Activated CD4-positive, alpha-beta T cell treated with anti-CD3 and anti-CD28 coated beads, Interleukin-2, Interleukin-6, amounts not matched to agents 100 ng/mL and 50 ng/mL, durations not matched to agents 16 hours and 8 hours (primary cell): ENCODE measurements around the gene TNK2.
"Not testable (repeated sequence)": the region's sequence is repeated elsewhere in the genome, so short reads cannot be mapped to it uniquely, and the experiment has no call there.

Experiments
- DNase-seq: peaks from one replicate; pipeline ENCODE4 v3.0.0-alpha.2; 2020

The TNK2 gene

GRCh38 chr3:195916291-195916690, 7.9 kb upstream of the TNK2 start:
- no peak for DNase-seq

GRCh38 chr3:195914648-195915473, 6.5 kb upstream of the TNK2 start:
- DNase-seq, result peak; percentile 97

GRCh38 chr3:195914146-195914545, 5.8 kb upstream of the TNK2 start:
- not testable (repeated sequence) for DNase-seq

DNA sequence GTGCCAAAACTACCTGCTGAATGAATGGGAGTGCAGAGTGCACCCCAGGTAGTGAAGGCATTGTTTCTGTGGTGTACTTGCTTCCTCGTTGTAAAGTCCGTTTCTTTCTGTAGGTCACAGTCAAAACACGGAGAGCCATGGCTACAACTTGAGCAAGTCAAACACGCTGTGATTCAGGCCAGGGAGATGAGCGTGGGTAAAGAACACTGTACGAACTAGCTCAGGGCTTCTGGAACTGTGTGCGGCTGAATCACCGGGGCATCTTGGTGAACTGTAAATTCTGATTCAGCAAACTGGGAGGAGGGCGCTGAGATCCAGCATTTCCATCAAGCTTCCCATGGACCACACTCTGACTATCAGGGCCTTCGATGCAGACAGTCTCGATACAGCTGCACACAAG, 5.0 kb upstream of the TNK2 start:
- DNase-seq, result no peak

DNA sequence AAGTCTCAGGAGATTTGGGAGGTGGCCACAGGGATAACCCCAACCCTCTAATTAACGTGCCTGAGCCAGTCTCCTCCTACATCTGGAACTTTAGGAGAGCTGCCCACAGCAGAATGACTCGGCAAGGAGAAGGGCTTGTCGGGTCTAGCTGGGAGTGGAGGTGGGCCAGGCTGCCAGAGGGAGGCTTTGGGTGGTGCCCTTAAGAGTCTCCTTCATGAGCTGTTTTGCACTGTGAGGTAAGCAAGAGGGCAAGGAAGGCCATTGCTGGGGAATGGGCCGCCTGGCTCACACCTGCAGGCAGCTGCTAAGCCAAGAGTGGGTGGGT, 3.6 kb upstream of the TNK2 start:
- DNase-seq, result no peak

DNA sequence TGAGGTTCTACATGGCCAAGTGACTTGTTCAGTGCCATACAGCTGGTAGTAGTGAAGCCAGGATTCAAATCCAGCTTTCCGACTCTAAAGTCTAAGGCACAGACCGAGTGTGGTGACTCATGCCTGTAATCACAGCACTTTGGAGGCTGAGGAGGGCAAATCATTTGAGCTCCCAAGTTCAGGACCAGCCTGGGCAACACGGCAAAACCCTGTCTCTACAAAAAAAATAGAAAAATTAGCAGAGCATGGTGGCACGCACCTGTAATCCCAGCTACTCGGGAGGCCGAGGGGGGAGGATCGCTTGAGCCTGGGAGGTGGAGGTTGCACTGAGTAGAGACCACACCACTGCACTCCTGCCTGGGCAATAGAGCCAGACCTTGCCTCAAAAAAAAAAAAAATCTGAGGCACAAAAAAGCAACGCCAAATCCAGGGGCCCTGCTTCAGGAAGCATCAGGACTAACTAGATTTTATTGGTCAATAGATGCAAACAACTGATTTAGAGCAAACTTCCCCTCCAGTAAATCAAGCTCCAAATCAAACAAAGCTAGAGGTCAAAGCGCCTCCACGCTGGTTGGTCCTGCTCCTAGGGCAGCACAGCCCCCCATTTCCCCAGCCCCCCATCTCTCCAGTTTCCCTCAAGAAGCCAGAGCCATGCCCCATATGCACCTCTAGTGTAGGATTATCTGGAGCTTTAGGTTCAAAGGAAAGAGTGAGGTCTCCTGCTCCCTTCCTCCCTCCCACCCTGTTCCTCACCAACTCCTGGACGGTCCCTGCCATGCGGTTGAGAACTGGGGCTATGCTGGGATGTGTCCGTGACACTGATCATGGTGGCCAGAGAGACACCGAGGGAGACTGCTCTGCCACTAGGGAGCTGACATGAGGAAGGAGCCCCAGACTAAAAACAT, 2.9 kb upstream of the TNK2 start:
- DNase-seq, result no peak

GRCh38 chr3:195910499-195910845, 2.1 kb upstream of the TNK2 start:
- DNase-seq, result no peak

DNA sequence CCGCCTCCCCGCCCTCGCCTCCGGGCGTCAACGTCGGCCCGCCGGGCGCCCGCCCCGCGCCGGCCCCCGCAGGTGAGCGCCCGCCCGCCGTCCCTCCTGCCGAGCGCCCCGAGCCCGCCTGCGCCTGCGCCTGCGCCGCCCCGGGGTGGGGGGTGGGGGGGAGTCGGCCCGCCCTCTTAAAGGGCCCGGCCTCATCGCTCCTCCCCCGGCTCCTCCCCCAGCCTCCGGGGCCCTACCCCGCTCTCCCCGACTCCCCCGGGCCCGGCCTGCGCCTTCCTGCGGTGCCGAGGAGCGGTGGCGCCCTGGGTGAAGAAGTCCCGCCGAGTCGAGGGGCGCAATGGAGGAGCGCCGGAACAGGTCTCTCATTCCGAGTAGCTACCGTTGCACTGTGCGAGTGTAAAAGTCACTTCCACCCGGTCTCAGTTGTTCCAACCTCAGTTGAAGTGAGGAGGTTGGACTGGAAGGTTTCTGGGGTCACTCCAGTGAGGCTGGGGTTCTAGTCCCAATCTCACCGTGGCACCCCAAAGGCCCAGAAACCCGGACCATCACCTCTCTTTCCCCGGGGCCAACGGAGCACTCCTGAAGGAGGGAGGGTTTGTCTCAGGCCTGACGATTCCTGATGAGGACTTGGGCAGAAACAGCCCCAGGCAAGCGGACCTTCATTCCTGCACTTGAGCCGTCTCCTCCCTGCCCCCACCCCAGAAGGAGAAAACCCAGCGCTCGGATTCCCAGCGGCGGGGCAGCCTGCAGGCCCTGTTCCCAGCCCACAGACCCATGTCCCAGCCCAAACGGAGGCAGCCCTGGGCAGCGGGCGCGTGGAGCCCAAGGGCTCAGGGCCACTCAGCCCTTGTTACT, 1.5 kb upstream of the TNK2 start:
- peak; percentile 91 for DNase-seq

DNA sequence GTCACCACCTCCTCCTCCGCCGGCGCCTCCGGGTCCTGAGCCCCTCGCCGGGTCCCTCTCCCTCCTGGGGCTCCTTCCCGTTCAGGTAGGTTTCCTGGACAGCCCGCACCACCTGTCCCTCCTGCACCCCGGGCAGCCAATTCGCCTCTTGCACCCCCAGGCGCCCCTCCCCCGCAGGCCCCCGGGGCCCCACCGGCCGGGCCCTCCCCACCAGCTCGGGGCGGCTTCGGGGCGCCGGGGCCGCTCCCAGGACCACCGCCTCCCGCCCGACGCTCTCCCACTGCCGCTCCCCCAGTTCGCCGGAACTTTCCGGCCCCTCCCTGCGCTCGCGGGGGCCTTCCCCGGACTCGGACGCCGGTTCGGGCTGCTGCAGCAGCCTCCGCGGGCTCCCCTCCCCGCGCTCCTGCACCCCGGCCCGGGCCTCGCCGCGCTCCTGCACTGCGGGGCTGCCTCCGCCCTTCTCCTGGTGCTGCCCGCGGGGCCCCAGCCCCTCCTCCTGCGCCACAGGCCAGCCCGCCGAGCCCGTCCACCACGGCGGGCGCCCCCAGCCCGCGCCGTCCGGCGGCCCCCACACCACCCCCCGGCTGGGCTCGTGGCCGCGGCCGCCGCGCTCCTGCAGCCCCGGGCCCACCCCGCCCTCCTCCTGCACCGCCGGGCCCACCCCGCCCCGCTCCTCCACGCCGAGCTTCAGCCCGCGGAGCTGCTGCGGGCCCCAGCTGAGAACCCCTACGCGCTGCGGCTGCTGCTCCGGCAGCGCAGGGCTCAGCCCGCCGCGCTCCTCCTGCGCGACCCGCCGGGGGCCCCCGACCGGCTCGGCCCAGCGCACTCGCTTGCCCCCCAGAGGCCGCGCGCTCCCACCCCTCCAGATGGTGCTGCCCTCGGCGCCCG, 587 bp upstream of the TNK2 start:
- peak; percentile 31 for DNase-seq

GRCh38 chr3:195907684-195907933, 742 bp downstream of the TNK2 start:
- DNase-seq, result no peak

DNA sequence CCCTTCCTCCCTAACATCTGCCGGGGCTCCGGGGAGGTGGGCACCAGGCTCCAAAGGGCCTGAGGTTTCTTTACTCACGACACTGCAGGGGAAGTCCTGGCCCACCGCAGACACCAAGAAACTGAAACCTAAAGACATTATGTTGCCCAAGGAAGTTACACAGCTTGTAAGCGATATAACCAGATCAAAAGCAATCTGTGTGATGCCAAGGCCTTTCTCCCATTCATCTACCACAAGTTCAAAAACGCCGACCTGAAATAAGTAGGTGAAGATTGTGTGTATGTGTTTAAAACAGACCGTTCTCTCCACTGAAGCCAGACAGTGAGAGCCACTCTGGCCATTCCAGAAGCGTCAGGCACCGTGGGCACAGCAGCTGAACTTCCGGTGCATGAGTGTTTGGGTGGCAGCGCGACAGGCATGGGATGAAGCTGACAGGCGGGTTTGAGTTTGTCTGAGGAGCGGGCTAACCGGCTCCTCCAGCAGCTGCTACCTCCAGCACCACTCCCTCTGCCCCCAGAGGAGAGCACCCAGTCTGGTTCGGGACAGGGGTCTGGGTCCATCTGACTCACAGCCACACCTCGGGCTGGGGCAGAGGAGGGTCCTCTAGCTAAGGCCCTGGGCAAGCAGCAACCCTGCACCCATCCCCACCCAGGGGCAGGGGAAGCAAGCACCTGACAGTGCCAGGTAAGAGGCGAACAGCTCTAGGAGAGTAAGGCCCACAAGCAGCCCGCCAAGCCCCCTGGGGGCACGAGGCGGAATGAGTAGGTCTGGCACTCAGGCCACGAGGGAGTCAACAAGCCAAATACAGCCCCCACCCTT, 1.3 kb downstream of the TNK2 start:
- DNase-seq, result peak; percentile 80

DNA sequence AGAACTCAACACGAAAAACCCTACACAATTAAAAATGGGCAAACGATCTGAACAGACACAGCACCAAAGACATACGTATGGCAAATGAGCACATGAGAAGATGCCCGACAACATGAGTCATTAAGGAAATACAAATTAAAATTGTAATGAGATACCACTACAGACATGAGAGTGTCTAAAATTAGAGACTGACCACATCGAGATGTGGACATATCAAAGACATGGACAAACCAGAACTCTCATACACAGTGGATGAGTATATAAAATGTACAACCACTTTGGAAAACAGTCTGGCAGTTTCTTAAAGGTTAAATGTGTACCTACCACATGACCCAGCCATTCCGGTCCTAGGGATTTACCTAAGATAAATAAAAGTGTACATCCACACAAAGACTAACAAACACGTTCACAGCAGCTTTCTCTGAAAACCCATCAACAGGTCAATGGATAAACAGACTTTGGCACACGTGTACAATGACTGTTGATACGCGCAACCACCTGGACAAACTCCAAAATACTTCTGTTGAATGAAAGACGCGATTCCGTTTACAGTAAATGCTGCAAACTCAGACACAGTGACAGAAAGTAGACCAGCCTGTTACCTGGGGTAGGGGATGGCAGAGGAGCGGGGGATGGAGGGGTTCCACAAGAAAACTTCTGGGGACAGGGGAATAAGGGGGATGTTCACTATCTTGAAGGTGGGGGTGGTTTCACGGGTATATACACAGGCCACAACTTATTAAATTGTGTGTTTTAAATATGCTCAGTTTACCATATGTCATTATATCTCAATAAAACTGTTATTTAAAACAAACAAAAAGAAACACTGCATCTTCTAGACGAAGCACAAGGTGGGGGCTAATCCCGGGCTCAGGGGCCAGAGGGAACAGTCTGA, 2.1 kb downstream of the TNK2 start:
- DNase-seq, result peak; percentile 22

DNA sequence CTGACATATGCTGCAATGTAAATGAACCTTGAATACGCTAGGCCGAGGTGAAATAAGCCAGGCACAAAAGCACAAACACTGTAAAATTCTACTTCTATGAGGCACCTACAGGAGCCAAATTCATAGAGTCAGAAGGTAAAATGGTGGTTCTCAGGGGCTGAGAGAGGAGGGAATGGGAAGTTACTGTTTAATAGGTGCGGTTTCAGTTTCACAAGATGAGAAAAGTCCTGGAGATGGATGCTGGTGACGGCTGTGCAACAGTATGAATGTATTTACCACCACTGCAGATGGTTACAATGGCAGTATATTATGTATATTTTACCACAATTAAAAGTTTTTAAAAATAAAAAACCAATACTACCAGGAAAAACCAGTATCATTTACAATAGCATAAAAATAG, 4.0 kb downstream of the TNK2 start:
- DNase-seq, result no peak

- no peak for DNase-seq
Observed at GRCh38 chr3:195903950-195904290, 4.4 kb downstream of the TNK2 start.

- not testable (repeated sequence) for DNase-seq
Observed at GRCh38 chr3:195902634-195903033, 5.7 kb downstream of the TNK2 start.

- not testable (repeated sequence) for DNase-seq
Observed at GRCh38 chr3:195901836-195902585, 6.3 kb downstream of the TNK2 start.

GRCh38 chr3:195900436-195901355, 7.7 kb downstream of the TNK2 start:
- peak; percentile 68 for DNase-seq

DNA sequence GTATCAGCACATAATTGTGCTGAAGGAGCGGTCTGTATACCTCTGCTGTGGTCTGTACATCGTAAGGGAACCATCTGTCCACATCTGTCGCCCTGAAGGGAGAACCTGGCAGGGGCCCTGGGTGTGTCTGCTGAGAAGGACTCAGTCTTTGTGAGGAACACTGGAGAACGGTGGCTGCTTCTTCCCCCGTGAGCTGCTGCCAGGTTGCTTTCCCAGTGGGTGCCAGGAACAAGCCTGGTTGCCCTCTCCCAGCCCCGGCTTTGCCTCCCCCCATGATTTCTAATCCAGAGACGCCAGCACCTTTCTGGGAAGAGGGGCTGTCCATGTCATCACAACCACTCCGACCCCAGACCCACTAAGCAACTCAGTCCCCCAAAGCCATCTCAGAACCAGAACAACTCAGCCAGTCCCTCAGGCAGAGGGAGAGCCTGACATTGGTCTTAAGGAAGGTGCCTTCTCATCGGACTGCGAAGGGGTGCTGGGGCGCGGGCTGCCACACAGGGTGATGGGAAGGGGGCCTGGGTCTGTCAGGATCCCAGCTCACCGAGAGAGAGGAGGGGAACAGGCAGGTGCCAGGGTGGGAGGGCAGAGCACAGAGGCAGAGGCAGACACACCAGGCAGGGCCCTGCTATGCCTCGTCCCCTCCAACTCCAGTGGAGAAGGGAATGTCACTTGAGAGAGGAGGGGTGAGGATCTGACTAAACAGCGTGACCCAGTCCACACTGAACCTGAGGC, 8.5 kb downstream of the TNK2 start:
- no peak for DNase-seq
